ENCODE data around the gene CTSS.
"Not testable (repeated sequence)": the region's sequence is repeated elsewhere in the genome, so short reads cannot be mapped to it uniquely, and the experiment has no call there.

CTSS gene

GRCh38 chr1:150765296-150765976 is at the start of gene CTSS:
Gene CTSS (minus strand): TSS chr1:150765778. CDS start chr1:150764763, 1,015 bp downstream.
- in situ Hi-C loops (cut with HindIII; ENCODE audit: low pct_ligation_motif_present, low pct_unique_long_range_greater_than_20kb, low sequenced_read_pairs), result no loop called here
- DNase-seq, result peak; percentile 7

- in situ Hi-C loops (cut with HindIII; ENCODE audit: low pct_ligation_motif_present, low pct_unique_long_range_greater_than_20kb, low sequenced_read_pairs), result no loop called here
- peak; percentile 64 for DNase-seq
Observed at GRCh38 chr1:150813028-150813707, 47.6 kb upstream of the CTSS start.

GRCh38 chr1:150810958-150811659 is 45.5 kb upstream of the CTSS start:
- no peak for DNase-seq
- in situ Hi-C loops (cut with HindIII; ENCODE audit: low pct_ligation_motif_present, low pct_unique_long_range_greater_than_20kb, low sequenced_read_pairs), result no loop called here

- in situ Hi-C loops (cut with HindIII; ENCODE audit: low pct_ligation_motif_present, low pct_unique_long_range_greater_than_20kb, low sequenced_read_pairs), result no loop called here
- no peak for DNase-seq
Observed at GRCh38 chr1:150809651-150810050, 44.1 kb upstream of the CTSS start.

GRCh38 chr1:150808846-150809245 is 43.3 kb upstream of the CTSS start:
- DNase-seq, result no peak
- in situ Hi-C loops (cut with HindIII; ENCODE audit: low pct_ligation_motif_present, low pct_unique_long_range_greater_than_20kb, low sequenced_read_pairs), result no loop called here

GRCh38 chr1:150808121-150808520 is 42.5 kb upstream of the CTSS start, which contains the start of gene CTSK:
Gene CTSK (minus strand): TSS chr1:150808260. CDS start chr1:150806805, 1,455 bp downstream.
- in situ Hi-C loops (cut with HindIII; ENCODE audit: low pct_ligation_motif_present, low pct_unique_long_range_greater_than_20kb, low sequenced_read_pairs), result no loop called here
- DNase-seq, result no peak

GRCh38 chr1:150807249-150808023 is 41.9 kb upstream of the CTSS start:
- DNase-seq, result no peak
- in situ Hi-C loops (cut with HindIII; ENCODE audit: low pct_ligation_motif_present, low pct_unique_long_range_greater_than_20kb, low sequenced_read_pairs), result no loop called here

- no peak for DNase-seq
- in situ Hi-C loops (cut with HindIII; ENCODE audit: low pct_ligation_motif_present, low pct_unique_long_range_greater_than_20kb, low sequenced_read_pairs), result no loop called here
Observed at GRCh38 chr1:150805899-150806298, 40.3 kb upstream of the CTSS start.

- DNase-seq, result no peak
- in situ Hi-C loops (cut with HindIII; ENCODE audit: low pct_ligation_motif_present, low pct_unique_long_range_greater_than_20kb, low sequenced_read_pairs), result no loop called here
Observed at GRCh38 chr1:150804671-150805070, 39.1 kb upstream of the CTSS start.

GRCh38 chr1:150799089-150799488 is 33.5 kb upstream of the CTSS start:
- DNase-seq, result no peak
- in situ Hi-C loops (cut with HindIII; ENCODE audit: low pct_ligation_motif_present, low pct_unique_long_range_greater_than_20kb, low sequenced_read_pairs), result no loop called here

GRCh38 chr1:150798525-150798924 is 32.9 kb upstream of the CTSS start:
- in situ Hi-C loops (cut with HindIII; ENCODE audit: low pct_ligation_motif_present, low pct_unique_long_range_greater_than_20kb, low sequenced_read_pairs), result no loop called here
- no peak for DNase-seq

- in situ Hi-C loops (cut with HindIII; ENCODE audit: low pct_ligation_motif_present, low pct_unique_long_range_greater_than_20kb, low sequenced_read_pairs), result no loop called here
- no peak for DNase-seq
Observed at GRCh38 chr1:150796374-150796773, 30.8 kb upstream of the CTSS start.

GRCh38 chr1:150793778-150794177 is 28.2 kb upstream of the CTSS start:
- DNase-seq; in situ Hi-C loops (cut with HindIII; ENCODE audit: low pct_ligation_motif_present, low pct_unique_long_range_greater_than_20kb, low sequenced_read_pairs): not testable (repeated sequence)

GRCh38 chr1:150793221-150793620 is 27.6 kb upstream of the CTSS start:
- DNase-seq, result no peak
- in situ Hi-C loops (cut with HindIII; ENCODE audit: low pct_ligation_motif_present, low pct_unique_long_range_greater_than_20kb, low sequenced_read_pairs), result no loop called here

GRCh38 chr1:150791585-150791984 is 26.0 kb upstream of the CTSS start:
- in situ Hi-C loops (cut with HindIII; ENCODE audit: low pct_ligation_motif_present, low pct_unique_long_range_greater_than_20kb, low sequenced_read_pairs), result no loop called here
- no peak for DNase-seq

GRCh38 chr1:150789396-150789795 is 23.8 kb upstream of the CTSS start:
- in situ Hi-C loops (cut with HindIII; ENCODE audit: low pct_ligation_motif_present, low pct_unique_long_range_greater_than_20kb, low sequenced_read_pairs), result no loop called here
- DNase-seq, result no peak

- in situ Hi-C loops (cut with HindIII; ENCODE audit: low pct_ligation_motif_present, low pct_unique_long_range_greater_than_20kb, low sequenced_read_pairs), result no loop called here
- no peak for DNase-seq
Observed at GRCh38 chr1:150788946-150789345, 23.4 kb upstream of the CTSS start.

GRCh38 chr1:150787455-150787854 is 21.9 kb upstream of the CTSS start:
- in situ Hi-C loops (cut with HindIII; ENCODE audit: low pct_ligation_motif_present, low pct_unique_long_range_greater_than_20kb, low sequenced_read_pairs), result no loop called here
- DNase-seq, result no peak

GRCh38 chr1:150780510-150780909 is 14.9 kb upstream of the CTSS start:
- no peak for DNase-seq
- in situ Hi-C loops (cut with HindIII; ENCODE audit: low pct_ligation_motif_present, low pct_unique_long_range_greater_than_20kb, low sequenced_read_pairs), result no loop called here

All from ACHN (cell line).